HG03060 (cell line): ENCODE data around the gene EI24.

Experiments
- ATAC-seq: cut with Tn5 transposase; IDR thresholded peaks from one replicate; pipeline ENCODE4 v1.9.1; 2021; ENCODE audit warnings: low read depth, moderate number of reproducible peaks; ENCODE audit not compliant: unreplicated experiment

Gene EI24

GRCh38 chr11:125625630-125626287 lies 56.5 kb downstream of the EI24 start:
- ATAC-seq: peak; percentile 45

- ATAC-seq: peak; percentile 22
Measured at GRCh38 chr11:125626288-125626950, 57.1 kb downstream of the EI24 start.

GRCh38 chr11:125627236-125627910 lies 58.1 kb downstream of the EI24 start:
- no peak for ATAC-seq
